Daoy (cell line): ENCODE data around the gene LMO7. TPM values are rescaled to one million over a fixed set of nuclear protein-coding genes. Genes with fewer than 3 reads are reported as not detected.
"Not testable (repeated sequence)": the region's sequence is repeated elsewhere in the genome, so short reads cannot be mapped to it uniquely, and the experiment has no call there.

Source experiments
- DNase-seq: peaks from one replicate; pipeline ENCODE4 v3.0.0-alpha.2; 2015; ENCODE audit warnings: low read depth
- total RNA-seq: library from RNA; depleted of rRNA; stranded (reverse); fragments of >200 nt; shearing (Covaris generic); gene quantifications from 2 replicates; pipeline ENCODE4 v1.2.3, GENCODE V29; 2014

LMO7 gene
- total RNA-seq, 1 experiment from 2014 or later = 26.4 TPM

- no peak for DNase-seq
Measured at GRCh38 chr13:75771226-75771625, 135.1 kb downstream of the LMO7 start.

DNA sequence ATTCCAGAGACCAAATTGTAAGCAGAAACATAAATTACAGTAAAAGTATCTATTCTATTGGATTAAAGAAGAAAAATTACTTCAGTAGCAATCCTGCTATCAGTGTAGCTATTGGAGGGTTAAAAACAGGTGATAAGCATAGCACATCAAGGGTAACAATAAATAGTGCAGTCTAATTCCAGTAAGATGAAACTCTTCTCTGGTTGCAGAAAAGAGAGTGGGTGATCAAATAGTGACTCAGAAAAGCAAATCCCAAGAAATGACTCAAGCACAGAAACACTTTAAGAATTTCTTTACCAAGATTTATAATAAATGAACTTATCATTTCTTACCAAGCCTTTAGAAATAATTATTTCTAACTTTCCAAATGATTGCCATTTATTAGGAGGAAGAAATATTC is 135.7 kb downstream of the LMO7 start:
- DNase-seq = peak; percentile 40

DNA sequence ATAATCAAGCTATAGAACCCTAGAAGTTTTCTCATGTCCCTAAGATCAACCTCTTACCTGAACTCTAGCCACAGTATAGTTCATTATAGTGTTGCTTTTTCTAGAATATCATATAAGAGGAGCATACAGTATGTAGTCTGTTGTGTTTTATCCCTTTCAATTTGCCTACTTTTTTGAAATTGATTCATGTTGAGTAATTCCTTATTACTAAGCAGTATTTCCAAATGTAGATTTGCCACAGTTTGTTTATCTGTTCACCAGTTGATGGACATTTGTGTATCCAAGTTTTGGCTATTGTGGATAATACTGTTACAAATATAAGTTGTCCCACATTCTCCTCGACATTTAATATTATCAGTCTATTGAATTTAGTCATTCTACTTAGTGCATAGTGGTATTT is 138.0 kb downstream of the LMO7 start:
- DNase-seq = no peak

DNA sequence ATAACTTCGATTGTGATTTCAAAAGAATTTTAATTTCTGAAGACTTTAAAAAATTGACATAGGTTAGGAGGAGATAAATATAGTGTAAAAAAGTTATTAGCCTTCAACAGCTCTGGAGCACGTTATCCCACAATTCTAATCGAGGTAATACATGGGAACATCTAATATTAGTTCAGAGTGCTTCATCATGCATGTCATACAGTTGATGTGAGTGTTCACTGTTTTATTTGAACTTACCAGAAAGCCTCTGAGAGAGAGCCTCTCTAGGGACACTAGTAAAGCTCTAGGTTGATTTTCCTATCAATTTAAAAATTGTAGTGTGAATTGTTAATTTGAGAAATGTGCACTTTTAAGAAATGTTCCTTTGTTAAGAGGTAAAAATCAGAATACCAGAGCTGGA is 140.4 kb downstream of the LMO7 start:
- no peak for DNase-seq

- DNase-seq = no peak
Measured at GRCh38 chr13:75779393-75779792, 143.3 kb downstream of the LMO7 start.

GRCh38 chr13:75780103-75780502 is 144.0 kb downstream of the LMO7 start:
- DNase-seq = not testable (repeated sequence)

DNA sequence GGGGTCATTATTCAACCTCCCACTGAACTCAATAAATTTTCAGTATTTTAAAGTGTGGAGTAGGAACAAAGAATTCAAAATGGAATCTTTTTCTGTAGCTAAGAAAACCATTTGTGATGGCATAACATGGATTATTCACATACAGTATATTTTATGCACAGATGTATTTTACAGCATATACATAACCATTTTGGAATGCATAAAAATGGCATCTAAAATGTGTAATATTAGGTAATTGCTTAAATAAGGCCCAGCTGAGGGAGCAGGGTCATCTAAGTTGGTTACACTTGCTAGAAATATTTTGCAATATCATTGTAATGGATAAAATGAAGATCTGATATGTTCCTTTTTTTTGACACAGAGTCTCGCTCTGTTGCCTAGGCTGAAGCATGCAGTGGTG is 146.9 kb downstream of the LMO7 start:
- DNase-seq = no peak

GRCh38 chr13:75784003-75784402 is 147.9 kb downstream of the LMO7 start:
- no peak for DNase-seq

DNA sequence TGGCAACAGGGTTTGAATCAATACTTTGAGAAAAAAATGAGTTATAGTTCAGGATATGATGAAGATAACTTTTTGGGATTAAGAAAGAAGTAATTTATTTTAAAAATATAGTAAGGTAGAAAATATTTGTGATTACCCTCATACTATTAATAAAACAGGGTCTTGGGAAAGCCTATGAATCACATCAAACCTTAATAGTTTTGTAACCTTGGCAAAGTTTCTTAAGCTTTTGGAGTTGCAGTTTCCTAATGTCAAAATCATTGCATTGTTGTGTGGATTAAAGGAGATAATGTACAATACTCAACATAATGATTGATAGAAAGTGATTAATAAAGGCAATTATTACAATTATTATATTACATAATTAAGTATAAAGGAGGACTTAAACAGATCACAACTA is 149.0 kb downstream of the LMO7 start:
- DNase-seq = no peak

DNA sequence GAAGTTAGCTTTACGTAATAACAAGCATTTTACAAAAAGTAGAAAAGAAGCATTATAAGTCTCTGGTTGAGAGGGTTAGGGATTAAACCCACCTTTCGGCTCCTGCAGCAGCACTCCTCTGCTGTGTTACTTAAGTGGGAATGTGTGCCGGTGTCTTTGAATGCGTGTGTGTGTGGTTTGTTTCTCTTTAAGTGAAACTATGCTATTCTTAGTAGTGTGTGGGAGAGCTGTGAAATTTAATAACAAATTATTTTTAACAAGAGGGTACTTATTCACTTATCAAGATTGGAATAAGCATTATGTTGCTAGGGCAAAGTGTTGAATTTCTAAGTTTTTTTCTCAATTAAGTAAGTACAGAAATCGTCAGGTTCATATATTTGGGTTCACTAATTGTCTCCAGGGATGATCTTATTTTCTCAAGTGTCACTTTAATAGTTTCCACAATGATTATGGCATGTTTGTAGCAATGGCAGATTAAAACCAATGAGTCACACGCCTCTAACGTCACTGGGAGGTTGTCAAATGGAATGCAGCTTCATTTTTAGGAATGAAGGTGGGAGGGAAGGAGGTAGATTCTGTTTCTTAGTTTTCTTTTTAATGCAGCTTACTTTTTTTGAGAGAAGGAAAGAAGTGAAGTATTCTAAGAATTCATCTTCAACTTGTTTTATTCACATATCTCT is 151.3 kb downstream of the LMO7 start:
- DNase-seq = peak; percentile 5

- peak; percentile 7 for DNase-seq
Measured at GRCh38 chr13:75788481-75788981, 152.4 kb downstream of the LMO7 start.

DNA sequence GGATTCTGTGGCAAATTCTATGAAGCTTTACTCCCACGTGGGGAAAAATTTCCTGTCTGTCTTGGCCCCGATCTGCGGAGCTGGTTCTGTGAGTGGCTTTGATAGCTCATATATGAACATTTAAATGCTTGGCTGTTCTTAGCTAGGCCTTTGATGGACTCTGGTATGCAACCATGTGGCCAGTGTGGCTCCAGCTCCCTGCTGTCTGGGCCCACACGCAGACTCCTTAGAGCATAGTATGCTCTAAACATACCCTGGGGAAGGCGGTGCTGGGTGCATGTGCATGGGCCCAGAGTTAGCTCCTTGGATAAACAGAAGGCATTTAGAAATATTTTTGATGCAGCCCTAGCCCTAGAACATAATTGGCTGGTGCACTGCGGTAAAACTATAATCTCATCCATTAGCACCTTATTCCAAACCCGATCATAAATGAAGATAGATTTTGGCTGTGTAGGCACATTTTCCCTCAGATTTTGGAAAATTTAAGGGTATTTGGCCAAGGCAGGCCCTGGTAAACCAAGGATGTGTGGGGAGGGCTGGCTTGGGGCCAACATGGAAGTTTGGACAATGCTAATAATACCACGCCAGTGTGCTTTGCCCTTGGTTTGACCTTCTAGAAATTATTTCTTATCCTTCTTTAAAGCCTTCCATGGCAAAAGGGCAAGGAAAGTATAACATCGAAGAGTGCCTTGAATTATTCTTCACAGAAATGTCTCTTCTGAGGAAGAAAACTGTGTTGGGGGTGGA is 153.5 kb downstream of the LMO7 start:
- no peak for DNase-seq

- no peak for DNase-seq
Measured at GRCh38 chr13:75790198-75790970, 154.3 kb downstream of the LMO7 start.

DNA sequence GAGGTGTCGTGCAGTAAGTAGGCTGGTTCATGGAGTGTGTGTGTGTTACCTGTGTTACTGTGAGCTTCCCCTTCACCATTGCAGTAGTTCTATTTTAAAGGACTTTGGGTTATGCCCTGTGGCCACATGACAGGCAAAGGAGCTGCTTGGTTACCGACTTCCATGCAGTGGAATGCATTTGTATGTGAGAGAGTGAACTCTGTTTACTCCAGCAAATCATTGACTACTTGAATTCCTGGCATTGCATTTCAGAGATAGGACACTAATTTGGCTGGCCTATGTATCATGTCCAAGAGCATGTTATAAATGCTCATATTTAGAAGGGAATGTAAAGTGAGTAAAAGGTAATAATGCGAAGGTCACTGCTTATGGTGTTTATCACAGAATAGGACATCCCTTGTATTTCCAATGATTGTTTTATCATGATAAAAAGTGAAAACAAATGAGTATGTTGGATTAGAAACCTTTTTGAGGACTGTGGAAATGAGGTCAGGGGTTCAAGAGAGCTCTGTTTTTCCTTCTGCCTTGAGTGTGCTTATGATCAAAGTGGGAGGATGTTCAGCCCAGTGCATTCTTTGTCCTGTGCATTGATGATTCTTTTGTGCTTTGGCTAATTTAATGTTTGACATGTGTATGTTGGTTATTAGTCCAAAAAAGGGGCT is 156.5 kb downstream of the LMO7 start:
- no peak for DNase-seq

DNA sequence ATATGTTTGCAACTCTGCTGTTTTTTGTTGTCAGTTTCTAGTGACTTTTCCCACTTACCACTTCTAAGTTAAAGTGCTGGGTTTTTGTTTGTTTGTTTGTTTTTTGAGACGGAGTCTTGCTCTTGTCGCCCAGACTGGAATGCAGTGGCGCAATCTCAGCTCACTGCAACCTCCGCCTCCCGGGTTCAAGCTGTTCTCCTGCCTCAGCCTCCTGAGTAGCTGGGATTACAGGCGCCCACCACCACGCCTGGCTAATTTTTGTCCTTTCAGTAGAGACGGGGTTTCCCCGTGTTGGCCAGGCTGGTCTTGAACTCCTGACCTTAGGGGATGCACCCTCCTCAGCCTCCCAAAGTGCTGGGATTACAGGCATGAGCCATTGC is 157.0 kb downstream of the LMO7 start:
- DNase-seq = not testable (repeated sequence)

- no peak for DNase-seq
Measured at GRCh38 chr13:75794663-75795062, 158.5 kb downstream of the LMO7 start.

GRCh38 chr13:75795274-75795673 is 159.1 kb downstream of the LMO7 start:
- no peak for DNase-seq

DNA sequence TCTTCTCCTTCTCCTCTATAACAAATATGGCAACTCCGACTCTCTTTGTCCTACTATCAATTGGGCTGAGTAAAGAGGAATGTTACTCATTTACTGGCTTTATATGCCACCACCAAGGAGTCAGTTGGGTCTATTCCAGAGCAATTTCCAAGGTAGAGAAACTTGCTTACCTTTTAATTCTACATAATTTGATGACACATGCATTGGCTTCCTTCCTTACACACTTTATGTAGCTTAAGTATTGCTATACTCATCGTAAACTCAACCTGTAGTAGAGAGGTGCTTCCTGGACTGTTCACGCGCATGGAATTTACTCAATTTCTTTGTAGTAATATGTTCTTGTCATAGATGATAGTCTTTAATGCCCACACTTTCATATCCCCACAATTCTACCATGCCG is 160.7 kb downstream of the LMO7 start:
- no peak for DNase-seq

DNA sequence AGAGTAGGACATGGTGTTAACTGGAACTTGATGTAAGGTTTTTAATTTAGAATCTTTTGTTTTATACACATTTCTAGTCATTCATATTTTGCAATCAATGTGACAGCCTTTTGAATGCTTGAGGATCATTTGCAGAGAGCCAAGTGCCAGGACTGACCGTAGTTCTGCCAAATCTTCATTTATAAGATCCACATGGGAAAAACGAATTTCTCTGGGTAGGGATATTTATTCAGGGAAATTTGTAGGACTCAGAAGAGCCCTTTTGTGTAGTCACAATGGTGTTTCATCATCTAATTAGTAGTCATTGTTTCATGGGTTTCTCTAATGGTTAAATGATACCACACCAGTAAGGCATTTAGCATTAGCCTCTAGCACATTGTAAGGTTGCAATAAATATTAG is 161.1 kb downstream of the LMO7 start:
- DNase-seq = no peak

DNA sequence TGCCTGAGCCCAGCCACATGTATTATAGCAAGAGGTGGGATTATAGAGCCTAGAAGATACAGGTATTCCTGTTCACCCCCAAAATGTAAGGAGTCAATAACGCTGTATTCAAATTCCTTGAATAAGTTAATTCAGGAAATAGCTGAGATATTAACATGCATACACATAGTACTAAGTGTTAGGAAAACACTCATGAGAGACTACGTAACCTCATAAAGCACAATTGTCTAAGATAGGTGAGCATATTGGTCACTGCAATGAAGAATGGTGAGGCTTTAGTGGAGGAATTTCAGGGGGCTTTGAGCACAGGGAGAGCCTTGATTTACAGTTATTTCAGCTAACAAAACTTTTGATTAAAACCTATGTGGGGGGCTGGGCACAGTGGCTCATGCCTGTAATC is 161.6 kb downstream of the LMO7 start:
- DNase-seq = no peak

DNA sequence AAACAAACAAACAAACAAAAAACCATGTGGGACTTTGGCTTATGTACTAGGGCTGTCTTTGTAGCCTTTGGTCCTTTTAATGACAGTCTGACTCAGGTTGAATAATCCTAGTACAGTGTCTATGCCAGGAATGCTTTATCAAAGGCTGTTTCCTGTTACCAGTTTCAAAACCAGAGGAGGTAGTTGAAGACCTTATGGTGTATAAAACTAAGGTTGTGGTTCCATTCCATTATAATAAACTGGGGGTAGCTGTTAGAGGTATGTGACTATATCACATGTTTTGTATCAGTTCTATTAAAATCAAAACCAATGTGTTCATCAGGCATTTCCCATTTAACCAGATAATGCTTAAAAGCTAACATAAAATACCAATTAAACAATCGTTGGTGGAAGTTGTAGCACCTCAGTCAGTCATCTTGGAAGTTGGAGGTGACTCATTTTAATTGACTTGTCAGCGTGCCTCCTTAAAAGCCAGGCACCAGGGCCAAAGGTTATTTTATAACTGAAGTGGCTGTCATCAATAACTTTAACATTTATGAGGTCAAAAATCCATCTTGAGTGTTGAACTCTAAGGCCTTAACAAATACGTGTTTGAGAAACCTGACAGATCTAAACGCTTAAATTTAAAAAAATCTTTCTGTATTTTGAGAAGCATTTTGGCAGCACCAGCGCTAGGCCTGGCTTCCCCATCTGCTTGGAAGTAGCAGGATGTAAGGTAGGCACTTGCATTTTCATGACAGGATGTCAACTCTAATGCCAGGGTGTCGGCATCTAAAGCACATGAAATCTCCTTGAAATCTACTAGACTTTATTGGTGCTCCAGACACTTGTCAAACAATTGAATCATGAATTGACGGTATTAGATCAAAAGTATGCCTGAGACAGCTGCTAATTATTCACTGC is 162.5 kb downstream of the LMO7 start:
- peak; percentile 39 for DNase-seq
